C4-2B (cell line): ENCODE data around the gene PDS5A.

Experiments
- CTCF ChIP-seq: fragments of 450-650 bp; conservative IDR thresholded peaks from 2 replicates; pipeline ENCODE4 v1.5.1; 2017; ENCODE audit warnings: mild to moderate bottlenecking
- ZFX ChIP-seq: fragments of 450-650 bp; IDR thresholded peaks from 2 replicates; pipeline ENCODE4 v1.6.1; 2017

GRCh38 chr4:39808231-39808749 lies 169.4 kb downstream of the PDS5A start:
- TF ChIP-seq CTCF (no peak), ZFX (no peak)
